Stimulated activated CD4-positive, alpha-beta T cell treated with anti-CD3 and anti-CD28 coated beads, Interleukin-2, amount 100 ng/mL, for 4 hours (primary cell): ENCODE measurements around the gene CUEDC2.

ENCODE experiments used
- DNase-seq: peaks from one replicate; pipeline ENCODE4 v3.0.0-alpha.2; 2020; ENCODE audit warnings: low read depth

Gene CUEDC2, protein sequence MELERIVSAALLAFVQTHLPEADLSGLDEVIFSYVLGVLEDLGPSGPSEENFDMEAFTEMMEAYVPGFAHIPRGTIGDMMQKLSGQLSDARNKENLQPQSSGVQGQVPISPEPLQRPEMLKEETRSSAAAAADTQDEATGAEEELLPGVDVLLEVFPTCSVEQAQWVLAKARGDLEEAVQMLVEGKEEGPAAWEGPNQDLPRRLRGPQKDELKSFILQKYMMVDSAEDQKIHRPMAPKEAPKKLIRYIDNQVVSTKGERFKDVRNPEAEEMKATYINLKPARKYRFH

DNA sequence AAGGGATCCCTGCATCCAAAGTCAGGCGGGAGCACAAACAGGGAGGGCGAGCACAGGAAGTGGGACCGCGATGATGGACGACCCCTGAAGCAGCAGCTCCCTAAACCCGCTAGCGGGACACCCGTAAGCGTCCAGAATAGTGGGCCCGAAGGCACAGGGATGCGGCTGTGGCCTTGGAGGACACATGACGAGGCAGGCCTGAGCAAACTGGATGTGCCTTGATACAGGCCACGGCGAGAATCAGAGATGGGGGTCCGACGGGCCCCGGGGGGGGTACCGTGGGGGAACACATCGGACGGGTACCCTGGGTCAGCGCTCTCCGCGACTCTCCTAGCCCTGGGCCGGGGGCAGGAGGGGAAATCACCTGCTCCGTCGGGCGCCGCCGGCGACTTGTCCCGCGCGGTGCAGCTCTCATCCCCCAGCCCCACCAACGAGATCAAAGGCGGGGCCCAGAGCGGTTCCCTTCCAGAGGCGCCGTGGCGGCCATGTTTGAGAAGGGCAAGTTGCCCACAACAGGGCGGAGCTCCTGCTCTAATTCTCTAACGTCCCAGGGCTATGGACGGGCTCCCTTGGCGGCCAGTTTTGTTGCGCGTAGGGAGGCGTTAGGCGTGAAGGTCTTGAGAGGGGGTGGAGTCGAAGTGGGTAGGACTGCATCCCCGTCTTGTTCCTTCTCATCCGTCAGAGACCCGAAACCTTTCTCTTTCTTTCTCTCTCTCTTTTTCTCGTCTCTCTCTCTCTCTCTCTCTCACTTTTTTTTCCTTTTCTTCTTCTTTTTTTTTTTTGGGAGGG lies at the start of gene CUEDC2:
TSS of gene CUEDC2 (minus strand) at position 413 of the 789 bp plus-strand sequence. CDS start 7,386 bp downstream, outside the sequence.
- DNase-seq, result peak; percentile 86

DNA sequence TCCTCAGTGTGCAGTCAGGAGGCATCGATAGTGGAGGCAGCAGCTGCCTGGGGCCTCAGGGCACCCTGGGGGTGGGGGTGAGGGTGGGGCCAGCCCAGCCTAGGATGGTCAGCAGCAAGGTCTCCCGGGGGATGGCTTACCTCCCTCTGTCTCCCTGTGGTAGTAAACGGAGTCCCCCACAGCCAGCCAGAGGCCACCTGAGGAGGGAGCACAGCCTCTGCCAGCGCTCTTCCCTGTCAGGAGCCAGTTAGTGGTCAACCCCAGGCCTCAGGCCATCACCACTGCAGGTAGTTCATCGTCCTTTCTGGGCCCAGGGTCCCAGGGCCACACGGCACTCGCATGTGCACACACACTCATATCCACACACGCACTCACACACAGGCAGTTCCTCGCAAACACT lies 48.0 kb upstream of the CUEDC2 start:
- DNase-seq, result no peak

DNA sequence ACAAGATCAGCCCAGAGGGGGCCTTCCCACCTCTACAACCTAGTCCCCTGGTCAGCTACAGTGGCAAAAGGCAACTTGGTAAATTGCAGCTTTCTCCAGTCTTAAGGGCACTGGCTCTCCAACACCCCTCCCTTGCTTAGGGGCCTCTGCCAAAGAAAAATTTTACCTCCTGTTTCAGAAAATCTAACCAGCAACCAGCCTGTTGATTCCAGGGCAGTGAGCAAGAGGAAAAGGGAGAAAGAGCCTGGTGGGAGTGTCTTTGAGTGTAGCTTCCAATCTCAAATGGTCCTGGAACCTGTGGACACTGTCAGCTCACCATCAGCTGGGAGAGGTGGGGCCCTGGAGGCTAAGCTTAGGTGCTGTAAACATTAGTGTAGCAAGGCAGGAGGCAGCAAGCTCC lies 47.3 kb upstream of the CUEDC2 start:
- DNase-seq, result no peak

DNA sequence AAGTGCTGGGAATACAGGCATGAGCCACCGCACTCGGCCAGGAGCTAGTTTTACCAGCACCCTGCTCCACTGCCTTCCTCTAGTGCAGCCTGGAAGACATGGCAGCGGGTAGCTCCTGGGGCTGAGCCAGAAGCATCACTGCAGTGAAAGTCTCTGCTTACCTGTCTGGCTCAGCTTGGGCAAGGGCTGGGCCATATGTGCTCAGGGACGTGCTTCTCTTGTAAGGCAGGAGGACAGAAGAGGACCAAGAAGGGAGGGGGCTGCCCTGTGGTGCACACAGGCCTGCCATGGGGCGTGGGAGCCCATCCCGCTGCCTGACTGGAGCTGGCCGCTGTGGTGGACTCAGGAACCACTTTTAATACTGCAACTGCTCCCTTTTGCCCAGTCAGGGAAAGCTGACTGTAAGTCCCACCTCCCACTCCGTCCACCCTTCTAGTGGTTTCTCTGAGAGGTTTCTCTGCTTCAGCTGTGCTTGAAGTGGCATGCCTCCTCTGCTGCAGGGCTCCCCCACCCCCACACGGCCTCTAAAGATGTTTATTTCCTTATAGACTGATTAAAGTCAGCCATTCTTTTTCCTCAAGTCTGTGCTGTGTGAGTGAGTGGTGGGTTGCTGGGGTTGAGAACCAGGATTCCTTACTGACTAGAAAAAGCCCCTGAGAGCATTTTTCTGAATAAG lies 44.2 kb upstream of the CUEDC2 start:
- DNase-seq, result no peak

DNA sequence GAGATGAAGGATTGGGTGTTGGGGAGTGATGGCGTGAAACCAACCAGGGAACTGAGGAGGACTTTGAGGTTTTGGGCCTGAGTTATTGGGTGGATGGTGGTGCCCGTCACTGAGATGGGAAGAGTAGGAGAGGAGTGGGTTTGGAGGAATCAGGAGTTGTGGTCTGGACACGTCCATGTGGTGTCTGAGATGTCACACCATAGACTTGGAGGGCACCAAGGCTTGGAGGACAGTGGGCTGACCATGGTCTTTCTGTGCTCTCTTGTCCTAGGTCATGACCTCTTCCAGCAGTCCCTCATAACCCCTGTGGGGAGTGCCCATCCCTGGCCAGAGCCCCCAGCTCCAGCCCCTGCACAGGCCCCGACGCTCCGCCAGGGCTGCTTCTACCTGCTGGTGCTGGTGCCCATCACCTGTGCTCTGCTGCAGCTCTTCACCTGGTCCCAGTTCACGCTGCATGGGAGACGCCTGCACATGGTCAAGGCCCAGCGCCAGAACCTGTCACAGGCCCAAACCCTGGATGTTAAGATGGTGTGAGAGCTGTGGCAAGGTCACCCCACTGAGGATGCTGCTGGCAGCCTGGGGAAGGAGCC lies 43.2 kb upstream of the CUEDC2 start:
- no peak for DNase-seq

DNA sequence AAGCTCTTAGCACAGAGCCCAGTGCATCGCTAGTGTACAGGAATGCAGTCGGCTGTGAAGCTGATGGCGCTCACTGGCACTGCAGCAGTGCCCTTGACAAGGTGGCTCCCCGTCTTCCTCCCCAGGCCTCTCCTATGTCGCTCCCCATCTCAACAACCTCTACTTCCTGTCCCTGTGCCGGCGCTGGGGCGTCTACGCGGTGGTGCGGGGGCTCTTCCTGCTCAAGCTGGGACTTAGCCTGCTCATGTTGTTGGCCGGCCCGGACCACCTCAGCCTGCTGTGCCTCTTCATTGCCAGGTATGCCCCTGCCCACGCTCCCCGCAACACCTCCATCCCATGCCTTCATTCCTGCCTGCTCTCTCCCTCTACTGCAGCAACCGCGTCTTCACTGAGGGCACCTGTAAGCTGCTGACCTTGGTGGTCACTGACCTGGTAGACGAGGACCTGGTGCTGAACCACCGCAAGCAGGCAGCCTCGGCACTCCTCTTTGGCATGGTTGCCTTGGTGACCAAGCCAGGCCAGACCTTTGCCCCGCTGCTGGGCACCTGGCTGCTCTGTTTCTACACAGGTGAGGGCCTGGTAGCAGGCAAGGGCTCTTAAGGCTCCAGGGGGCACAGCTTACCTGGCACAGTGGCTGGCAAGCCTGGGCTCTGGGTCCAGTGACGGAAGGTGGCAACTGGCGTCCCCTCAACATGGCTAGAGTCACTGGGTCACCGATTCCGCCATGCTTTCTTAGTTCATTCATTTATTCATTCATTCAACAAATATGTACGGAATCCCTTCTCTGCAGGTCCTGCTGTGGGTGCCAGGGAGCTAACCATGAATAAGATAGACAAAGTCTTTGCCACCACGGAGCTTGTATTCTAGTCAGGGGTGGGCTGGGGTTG lies 41.3 kb upstream of the CUEDC2 start:
- no peak for DNase-seq

DNA sequence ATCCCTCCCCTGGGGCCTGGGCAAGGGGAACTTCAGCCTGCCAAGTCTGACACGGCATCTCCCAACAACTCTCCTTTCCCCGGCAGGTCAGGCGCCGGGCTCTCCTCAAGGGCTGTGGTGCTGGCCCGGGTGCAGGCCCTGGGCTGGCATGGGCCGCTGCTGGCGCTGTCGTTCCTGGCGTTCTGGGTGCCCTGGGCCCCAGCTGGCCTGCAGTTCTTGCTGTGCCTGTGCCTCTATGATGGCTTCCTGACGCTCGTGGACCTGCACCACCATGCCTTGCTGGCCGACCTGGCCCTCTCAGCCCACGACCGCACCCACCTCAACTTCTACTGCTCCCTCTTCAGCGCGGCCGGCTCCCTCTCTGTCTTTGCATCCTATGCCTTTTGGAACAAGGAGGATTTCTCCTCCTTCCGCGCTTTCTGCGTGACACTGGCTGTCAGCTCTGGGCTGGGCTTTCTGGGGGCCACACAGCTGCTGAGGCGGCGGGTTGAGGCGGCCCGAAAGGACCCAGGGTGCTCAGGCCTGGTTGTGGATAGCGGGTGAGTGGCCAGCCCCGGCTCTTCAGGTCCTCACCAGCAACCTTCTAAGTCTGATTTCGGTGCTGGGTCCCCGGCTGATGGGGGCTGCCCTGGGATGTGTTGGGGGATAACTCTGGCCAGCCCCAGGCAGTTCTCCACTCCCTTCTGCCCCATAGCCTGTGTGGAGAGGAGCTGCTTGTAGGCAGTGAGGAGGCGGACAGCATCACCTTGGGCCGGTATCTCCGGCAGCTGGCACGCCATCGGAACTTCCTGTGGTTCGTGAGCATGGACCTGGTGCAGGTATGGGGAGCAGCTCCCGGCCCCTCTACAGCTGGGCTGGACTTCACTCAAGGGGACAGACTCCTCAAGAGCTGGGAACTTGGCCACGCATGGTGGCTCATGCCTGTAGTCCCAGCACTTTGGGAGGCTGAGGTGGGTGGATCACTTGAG lies 38.5 kb upstream of the CUEDC2 start:
- no peak for DNase-seq

DNA sequence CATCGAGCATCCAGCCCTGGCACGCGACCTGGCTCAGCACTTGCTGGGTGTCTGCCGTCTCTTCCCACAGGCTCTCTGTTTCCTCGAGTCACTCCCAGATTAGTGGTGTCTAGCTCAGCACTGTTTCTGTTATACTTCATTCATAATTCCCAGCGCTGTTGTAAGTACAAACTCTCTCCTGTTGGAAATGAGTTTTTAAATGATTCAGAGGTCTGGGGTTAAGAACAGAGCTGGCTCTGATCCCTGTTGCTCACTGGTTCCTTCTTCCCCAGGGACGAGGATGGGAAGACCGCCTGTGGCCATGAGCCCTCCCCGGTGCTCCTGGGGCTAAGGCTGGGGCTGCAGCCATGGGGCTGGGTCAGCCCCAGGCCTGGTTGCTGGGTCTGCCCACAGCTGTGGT lies 36.3 kb upstream of the CUEDC2 start:
- DNase-seq, result no peak

DNA sequence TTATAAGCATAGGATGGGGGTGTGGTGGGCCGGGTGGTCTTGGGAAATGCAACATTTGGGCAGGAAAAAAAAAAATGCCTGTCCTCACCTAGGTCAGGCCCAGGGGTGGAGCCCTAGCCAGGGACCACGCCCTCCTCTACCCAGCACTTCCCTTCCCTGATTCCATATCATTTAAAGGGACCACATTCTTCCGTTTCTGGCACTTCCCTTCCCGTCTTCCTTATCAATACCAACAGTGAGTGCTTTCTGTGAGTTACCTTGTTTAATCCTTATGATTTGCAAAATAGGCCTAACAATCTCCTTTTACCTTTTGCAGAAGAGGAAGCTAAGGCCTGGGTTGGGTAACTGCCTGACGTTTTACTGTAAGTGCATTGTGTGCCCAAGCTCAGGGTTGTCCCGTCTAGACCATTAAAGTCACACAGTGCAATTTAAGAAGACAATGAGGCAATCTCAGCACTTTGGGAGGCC lies 35.6 kb upstream of the CUEDC2 start:
- no peak for DNase-seq

DNA sequence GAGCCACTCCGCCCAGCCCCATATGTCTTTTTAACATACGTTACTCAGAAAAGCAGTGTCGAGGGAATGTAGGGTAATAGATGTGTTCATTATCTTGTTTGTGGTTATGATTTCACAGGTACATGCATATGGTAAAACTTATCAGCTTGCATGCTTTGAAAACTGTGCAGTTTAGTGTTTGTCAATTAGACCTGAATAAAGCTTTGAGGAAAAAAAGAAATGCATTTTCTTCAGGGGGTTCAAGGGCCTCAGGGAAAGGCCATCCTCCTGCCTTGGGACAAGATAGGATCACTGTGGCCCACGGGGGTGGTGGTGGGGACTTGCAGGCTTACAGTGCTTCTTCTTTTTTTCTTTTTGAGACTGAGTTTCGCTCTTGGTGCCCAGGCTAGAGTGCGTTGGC lies 34.9 kb upstream of the CUEDC2 start:
- DNase-seq, result no peak

DNA sequence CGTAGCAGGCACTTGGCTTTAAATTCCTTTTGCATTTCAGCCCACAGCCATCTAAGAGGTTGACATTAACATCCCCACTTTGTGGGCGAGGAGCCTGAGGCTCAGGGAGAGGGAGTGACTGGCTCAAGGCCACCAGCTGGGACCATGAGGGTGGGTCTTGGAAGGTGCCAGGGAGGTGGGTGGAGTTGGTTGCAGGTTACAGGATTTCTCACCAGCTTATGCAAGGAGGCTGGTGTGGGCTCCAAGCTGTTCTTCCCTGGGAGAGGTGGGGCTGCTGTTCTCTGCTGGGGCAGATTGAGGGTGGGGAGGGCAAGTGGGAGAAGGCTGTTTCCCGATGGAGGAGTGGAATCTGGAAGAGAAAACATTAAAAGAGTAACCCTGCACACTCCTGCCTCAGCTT lies 33.1 kb upstream of the CUEDC2 start:
- no peak for DNase-seq

DNA sequence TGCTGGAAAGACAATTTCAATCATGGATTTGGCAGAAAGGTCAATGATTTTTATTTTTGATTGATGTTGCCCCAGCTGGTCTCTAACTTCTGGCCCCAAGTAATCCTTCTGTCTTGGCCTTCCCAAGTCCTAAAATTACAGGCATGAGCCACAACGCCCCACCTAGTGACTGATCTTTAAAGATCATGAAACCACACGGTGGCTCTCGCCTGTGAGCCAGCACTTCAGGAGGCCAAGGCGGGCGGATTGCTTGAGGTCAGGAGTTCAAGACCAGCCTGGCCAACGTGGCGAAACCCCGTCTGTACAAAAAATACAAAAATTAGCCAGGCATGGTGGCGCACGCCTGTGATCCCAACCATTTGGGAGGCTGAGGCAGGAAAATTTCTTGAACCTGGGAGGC lies 31.6 kb upstream of the CUEDC2 start:
- DNase-seq, result no peak

DNA sequence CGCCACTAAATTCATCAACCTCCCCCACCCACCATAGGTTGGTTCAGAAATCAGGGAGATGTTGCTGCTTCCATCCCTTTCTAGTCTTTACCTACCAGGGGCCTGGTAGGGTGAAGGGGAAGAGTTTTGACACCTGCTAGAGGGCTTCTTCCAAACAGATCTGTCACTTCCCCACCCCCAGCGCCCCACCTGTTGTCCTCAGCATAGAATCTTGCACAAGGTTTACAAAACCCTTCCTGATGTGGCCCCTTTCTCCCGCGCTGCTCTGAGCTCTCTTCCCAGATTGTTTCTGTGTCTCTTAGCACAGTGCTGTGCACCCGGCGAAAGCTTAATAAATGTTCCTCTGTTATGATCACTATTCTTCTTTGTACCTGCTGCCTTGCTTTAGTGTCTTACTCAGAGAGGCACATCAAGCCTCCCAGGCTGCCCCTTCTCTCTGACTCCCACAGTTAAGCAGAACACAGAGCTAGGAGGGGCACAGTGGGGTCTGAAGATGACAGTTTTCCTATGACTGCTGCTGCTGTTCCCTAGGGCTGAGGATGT lies 30.2 kb upstream of the CUEDC2 start:
- DNase-seq, result no peak

DNA sequence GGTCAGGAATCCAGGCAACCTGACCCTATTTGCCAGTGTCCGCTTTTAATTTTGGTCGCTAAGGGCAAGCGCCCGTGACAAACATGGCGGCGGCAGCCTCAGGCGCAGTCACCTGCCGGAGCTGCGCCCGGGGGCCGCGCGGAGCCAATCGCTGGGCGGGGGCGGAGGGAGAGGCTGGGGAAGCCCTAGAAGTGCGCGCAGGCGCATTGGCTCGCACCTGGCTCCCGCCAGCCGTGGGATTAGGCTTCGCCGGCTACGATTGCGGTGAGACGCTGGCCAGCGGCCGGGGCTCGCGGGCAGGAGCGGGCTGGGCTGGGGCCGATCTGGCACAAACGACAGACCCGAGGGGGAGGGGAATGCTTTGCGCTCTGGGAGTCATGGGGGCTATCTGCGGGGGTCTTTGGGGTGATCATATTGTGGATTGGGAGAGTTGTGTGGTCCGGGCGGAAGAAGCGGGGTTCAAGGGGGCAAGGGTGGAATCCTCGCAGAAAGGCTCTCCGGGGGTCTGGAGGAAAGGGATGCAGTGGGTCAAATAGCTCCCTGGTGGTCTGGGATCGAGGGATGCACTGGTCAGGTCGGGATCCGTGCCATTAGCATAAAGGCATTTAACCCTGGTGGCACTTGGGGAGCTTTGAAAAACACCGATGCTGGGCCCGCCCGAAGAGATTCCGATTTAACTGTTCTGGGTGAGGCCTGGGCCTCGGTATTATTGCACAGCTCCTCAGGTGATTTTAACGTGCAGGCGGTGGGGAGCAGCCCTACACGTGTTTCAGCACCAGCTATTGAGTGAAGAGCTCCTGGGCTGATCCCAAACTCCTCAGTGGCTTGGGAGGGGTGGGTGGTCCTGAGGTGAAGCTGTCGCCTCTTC lies 29.0 kb upstream of the CUEDC2 start:
- peak; percentile 92 for DNase-seq

DNA sequence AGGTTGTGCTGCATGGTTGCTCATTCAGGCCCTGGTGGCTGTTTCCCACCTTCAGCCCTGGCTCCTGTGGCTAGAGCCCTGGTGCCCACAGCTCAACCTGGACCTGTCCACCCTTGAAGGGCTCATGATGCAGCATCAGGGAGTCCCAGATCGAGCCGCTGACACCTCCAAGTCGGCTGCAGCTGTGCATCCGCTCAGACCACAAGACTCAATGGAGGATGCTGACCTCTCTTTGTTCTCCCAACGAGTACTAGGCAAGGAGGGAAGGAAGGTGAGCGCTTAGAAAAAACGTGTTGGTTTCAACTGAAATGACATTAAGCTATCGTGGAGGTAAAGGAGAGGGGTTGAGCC lies 28.4 kb upstream of the CUEDC2 start:
- DNase-seq, result no peak

DNA sequence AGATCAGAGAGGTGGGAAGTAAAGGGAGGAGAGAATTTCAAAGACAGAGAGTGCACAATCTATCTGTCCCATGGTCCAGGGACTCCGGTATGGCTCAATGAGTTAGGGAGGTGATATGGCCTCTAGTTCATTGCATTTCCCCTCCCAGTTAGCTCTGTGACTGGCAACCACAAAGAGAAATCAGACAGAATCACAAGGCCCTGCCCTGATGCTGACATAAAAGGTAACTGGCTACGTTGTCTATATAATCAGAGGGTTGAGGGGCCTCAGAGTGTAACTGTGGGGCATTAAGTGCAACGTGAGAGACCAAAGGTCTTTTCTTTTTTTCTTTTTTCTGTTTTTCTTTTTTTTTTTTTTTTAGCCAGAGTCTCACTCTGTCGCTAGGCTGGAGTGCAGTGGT lies 26.3 kb upstream of the CUEDC2 start:
- DNase-seq, result no peak

DNA sequence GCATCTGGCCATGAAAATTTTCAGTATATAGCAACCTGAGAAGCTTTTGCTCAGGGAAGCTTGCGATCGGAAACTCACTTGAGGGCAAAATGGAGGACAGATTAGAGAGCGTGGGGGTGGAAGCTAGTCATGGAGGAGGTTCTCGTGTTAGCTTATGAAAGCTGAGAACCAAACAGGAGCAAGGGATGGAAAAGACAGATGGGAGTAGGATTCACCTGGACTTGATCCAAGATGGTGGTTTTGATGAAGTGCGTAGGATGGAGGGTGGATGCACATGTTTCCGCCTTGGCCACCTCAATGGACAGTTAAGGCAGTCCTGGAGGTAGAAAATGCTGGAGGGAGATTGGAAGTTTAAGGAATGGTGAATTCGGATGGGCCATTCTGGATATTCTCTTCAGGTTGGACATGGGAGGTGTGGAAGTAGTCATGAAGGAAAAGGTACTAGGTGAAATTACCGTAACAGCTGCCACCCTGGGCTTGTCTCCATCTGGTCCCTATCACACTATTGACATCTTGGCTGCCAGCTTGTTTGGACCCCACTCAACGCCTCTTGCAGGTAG lies 25.3 kb upstream of the CUEDC2 start:
- no peak for DNase-seq

DNA sequence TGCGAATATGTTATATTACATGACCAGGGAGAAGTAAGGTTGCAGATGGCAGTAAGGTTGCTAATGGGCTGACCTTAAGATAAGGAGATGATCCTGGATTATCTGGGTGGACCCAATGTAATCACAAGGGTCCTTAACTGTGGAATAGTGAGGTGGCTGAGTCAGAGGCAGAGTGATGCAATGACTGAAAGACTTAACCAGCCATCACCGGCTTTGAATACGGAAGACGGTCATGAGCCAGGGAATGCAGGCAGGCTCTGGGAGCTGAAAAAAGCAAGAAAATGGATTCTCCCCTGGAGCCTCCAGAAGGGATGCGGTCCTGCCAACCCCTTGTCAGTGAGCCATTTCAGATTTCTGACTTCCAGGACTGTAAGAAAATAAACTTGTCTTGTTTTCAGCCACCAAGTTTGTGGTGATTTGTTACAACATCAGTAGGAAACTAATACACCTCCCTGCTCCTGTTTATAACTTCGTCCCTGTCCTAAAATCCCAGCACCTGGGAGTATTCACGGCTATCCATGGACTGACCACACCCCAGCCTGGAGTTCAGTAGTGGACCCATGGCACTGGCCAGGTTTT lies 23.6 kb upstream of the CUEDC2 start:
- no peak for DNase-seq
